Spleen (tissue), 11 donors: Measurements from ENCODE around the gene NHEJ1. TPM values are rescaled to one million over a fixed set of nuclear protein-coding genes. Genes with fewer than 3 reads are reported as not detected.

Experiments used
- DNase-seq: peaks from one replicate; pipeline ENCODE4 v3.0.0-alpha.2; 2020
- H3K27ac ChIP-seq, 8 donors: fragments of 200-600 bp; sonication (generic) in 7 of 8; 1 replicate in 4 of 8; 2 replicates in 4 of 8; pipeline versions ENCODE4 v1.5.0 to v1.8.0; 2016 to 2021; ENCODE audit warnings: inconsistent platforms in 4 of 8, mild to moderate bottlenecking in 4 of 8, moderate library complexity in 1 of 8
- H3K27me3 ChIP-seq, 7 donors: fragments of 200-600 bp; sonication (generic) in 6 of 7; replicated peaks in 1 of 7; 1 replicate in 4 of 7; 2 replicates in 3 of 7; pipeline versions ENCODE4 v1.5.0 to v1.8.0; 2016 to 2021; ENCODE audit warnings: inconsistent platforms in 3 of 7, mild to moderate bottlenecking in 1 of 7
- H3K36me3 ChIP-seq, 6 donors: fragments of 200-600 bp; sonication (generic) in 5 of 6; 1 replicate in 4 of 6; 2 replicates in 2 of 6; pipeline versions ENCODE4 v1.5.0 to v1.8.0; 2016 to 2021; ENCODE audit warnings: inconsistent platforms in 2 of 6
- H3K4me1 ChIP-seq, 6 donors: fragments of 200-600 bp; sonication (generic) in 5 of 6; 1 replicate in 3 of 6; 2 replicates in 3 of 6; pipeline versions ENCODE4 v1.5.0 to v1.8.0; 2016 to 2021; ENCODE audit warnings: inconsistent platforms in 3 of 6
- H3K4me3 ChIP-seq, 8 donors: fragments of 200-600 bp; sonication (generic) in 7 of 8; 1 replicate in 4 of 8; 2 replicates in 4 of 8; pipeline versions ENCODE4 v1.5.0 to v1.8.0; 2016 to 2021; ENCODE audit warnings: inconsistent platforms in 4 of 8, mild to moderate bottlenecking in 4 of 8, moderate library complexity in 2 of 8
- H3K9me3 ChIP-seq, 8 donors: fragments of 200-600 bp; sonication (generic) in 7 of 8; 1 replicate in 4 of 8; 2 replicates in 4 of 8; pipeline versions ENCODE4 v1.5.0 to v1.8.0; 2016 to 2021; ENCODE audit warnings: inconsistent platforms in 4 of 8
- POLR2A ChIP-seq, 3 donors: fragments of 450-650 bp; IDR thresholded peaks; one replicate each; pipeline ENCODE4 v1.5.1; 2017; ENCODE audit warnings: antibody characterized with exemption in 3 of 3, mild to moderate bottlenecking in 1 of 3
- POLR2AphosphoS5 ChIP-seq, 3 donors: sonication (generic); formaldehyde crosslinking; IDR thresholded peaks; one replicate each; pipeline ENCODE4 v1.5.1; 2017; ENCODE audit warnings: antibody characterized with exemption in 3 of 3
- WGBS, 5 donors: extraction: QIAGEN DNeasy Blood & Tissue Kit in 3 of 5; methylation state at CpG; one replicate each; pipeline versions ENCODE4 v1.1.5 to v1.1.7; 2013 to 2018; 5-methylcytosine and 5-hydroxymethylcytosine counted together
- intact Hi-C: fragments of 100-400 bp; cut with DNase I; formaldehyde crosslinking; loops from one replicate; pipeline ENCODE4 v1.15.0; 2023; ENCODE audit warnings: low total_unique reads
- polyA plus RNA-seq, 3 donors: library from polyadenylated mRNA; stranded (reverse); fragments of 200-250 nt; gene quantifications; one replicate each; pipeline ENCODE4 v1.2.1, GENCODE V29; 2013
- total RNA-seq, 7 donors: library from RNA; depleted of rRNA in 3 of 7; stranded (reverse); fragments of >200 nt in 3 of 7; fragmentation: NEBNext Ultra II Directional in 4 of 7; extraction: Animal tissue kit (Norgen Biotek cat#: 25700) in 4 of 7; gene quantifications; one replicate each; pipeline versions ENCODE4 v1.1.0 to v1.2.1, GENCODE V29; 2016 to 2021
- TF ChIP-seq, protein P1 (sequence below), 11 experiments: fragments of 200-600 bp in 7 of 11; fragments of 450-650 bp in 4 of 11; sonication (generic) in 4 of 11; IDR thresholded peaks in 8 of 11; conservative IDR thresholded peaks in 3 of 11; 1 replicate in 7 of 11; 2 replicates in 4 of 11; pipeline versions ENCODE4 v1.4.0 to v1.8.0; 2016 to 2021; ENCODE audit warnings: antibody characterized with exemption in 11 of 11, inconsistent platforms in 4 of 11, mild to moderate bottlenecking in 1 of 11
- donor health status: healthy with polysubstance abuse.
- donor health status: DM: no; HTN: no; CAD: no; lungs with moderate emphysema.
- donor health status: DM: no; HTN: no; CAD: no.
- donor health status: Bipolar disorder and iron deficiency.
- donor health status: healthy.
- donor health status: DM: no; HTN: no; CAD: no.
- donor health status: DM: yes; HTN: yes; CAD: no.

Gene NHEJ1
- total and polyA plus RNA-seq, 10 donors, result 5.5 to 25.9 (median 14.0) TPM

DNA sequence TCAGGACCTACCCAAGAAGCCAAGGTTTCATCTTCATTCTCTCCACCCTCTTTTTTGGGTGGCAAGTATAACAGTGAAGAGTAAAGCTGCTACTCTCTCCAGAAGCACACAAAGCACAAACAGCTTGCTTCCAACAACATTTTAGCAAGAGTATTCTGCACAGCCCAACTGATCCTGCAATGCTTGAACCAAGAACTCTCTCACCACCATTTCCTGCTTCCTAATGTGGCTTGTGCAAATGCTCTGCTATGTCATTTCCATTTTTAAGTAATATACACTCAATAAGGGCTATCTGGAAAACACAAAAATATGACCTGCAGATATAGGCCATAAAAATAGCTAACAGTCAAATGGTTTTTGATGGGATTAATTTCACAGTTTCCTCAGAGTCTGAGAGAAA, 75.8 kb downstream of the NHEJ1 start:
- intact Hi-C loops, result no loop called here
- Histone ChIP-seq H3K27ac (no peak overlapping the region), H3K4me3 (no peak overlapping the region), H3K9me3 (no peaks in the 10 kb centered on the region), H3K27me3 (no peaks in the 10 kb centered on the region), H3K4me1 (peaks cover 0 to 47% (median 6%) of the 10 kb centered on the region in 6 donors), H3K36me3 (peaks cover 0 to 5% (median 0%) of the 10 kb centered on the region in 6 donors)
- DNase-seq, result no peak
- no peak for TF ChIP-seq POLR2A (IDR thresholded peaks at IDR 0.05)
- no peak for TF ChIP-seq POLR2AphosphoS5 (IDR thresholded peaks at IDR 0.05)
- TF ChIP-seq, protein P1, sequence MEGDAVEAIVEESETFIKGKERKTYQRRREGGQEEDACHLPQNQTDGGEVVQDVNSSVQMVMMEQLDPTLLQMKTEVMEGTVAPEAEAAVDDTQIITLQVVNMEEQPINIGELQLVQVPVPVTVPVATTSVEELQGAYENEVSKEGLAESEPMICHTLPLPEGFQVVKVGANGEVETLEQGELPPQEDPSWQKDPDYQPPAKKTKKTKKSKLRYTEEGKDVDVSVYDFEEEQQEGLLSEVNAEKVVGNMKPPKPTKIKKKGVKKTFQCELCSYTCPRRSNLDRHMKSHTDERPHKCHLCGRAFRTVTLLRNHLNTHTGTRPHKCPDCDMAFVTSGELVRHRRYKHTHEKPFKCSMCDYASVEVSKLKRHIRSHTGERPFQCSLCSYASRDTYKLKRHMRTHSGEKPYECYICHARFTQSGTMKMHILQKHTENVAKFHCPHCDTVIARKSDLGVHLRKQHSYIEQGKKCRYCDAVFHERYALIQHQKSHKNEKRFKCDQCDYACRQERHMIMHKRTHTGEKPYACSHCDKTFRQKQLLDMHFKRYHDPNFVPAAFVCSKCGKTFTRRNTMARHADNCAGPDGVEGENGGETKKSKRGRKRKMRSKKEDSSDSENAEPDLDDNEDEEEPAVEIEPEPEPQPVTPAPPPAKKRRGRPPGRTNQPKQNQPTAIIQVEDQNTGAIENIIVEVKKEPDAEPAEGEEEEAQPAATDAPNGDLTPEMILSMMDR (IDR thresholded peaks at IDR 0.05 in 8 of 11, conservative IDR thresholded peaks at IDR 0.05 in 3 of 11), result no peak

DNA sequence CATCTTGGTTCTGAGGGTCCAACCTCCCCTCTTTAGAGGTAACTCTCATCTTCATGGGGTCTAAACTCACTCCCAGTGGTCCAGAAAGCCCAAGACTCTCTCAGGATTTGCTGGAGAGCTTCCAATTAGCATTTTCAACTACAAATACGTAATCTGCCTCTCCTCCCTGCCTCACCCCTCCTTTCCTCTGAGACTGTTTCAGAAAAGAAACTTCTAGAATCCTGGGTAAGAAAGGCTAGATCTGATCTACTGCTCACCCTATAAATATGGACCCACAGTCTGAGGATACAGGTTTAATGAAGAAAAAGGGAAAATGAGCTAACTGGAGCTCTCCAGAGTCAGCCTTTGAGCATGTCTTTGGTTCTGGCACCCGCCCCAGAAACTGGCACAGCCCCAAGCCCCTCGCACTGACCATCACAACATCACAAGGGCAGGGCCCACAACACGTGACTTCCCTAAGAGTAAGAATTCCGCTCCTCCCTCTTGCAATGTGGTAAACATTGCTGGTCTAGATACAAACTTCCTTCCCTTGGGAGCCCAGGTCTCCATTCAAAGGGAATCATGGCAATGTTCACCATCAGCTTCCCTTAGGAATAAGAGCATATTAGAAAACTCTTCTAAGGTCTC, 78.2 kb downstream of the NHEJ1 start:
- no peaks in the 10 kb centered on the region for H3K27me3 ChIP-seq
- no peak overlapping the region for H3K27ac ChIP-seq
- intact Hi-C loops, result no loop called here
- H3K36me3 ChIP-seq, result peaks cover 0 to 10% (median 6%) of the 10 kb centered on the region in 6 donors
- DNase-seq, result no peak
- H3K9me3 ChIP-seq, result no peaks in the 10 kb centered on the region
- no peak overlapping the region for H3K4me3 ChIP-seq
- 57 to 73% (median 71%) methylated on average over 5 of the region's 5 CpGs for WGBS, 5 donors
- no peak for TF ChIP-seq POLR2AphosphoS5 (IDR thresholded peaks at IDR 0.05)
- TF ChIP-seq, protein P1 (IDR thresholded peaks at IDR 0.05 in 8 of 11, conservative IDR thresholded peaks at IDR 0.05 in 3 of 11), result no peak
- no peak for TF ChIP-seq POLR2A (IDR thresholded peaks at IDR 0.05)
- H3K4me1 ChIP-seq, result peaks cover 0 to 47% (median 6%) of the 10 kb centered on the region in 6 donors

DNA sequence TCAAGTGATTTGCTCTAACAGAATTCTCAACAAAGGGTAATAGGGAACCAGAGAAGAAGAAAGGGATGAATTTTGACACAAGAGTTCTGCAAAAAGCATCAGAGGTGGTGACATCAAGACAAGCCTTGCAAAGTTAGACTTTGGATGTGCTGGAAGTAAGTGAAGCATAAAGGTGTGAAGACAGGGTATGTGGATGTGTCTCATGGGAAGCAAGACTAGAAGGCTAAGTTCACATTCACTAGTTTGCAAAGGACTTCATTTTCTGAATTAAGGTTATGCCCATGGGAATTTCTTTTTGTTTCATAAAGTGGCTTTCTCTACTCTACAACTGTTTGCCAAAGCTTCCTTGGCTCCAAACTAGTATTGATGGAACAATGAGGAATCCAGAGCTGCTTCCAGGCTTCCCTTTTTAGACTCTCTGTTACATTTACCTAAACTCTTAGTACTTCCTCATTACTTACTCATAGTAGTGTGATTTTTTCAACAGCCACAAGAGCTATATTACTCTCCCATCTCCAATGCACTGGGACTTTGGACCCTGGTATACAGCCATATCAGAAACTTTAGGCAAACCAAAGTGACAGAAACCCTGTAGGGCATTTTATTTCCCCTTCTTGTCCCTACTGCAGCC, 78.8 kb downstream of the NHEJ1 start:
- H3K27me3 ChIP-seq, result no peaks in the 10 kb centered on the region
- no peaks in the 10 kb centered on the region for H3K9me3 ChIP-seq
- DNase-seq, result no peak
- TF ChIP-seq POLR2AphosphoS5 (IDR thresholded peaks at IDR 0.05), result no peak
- TF ChIP-seq, protein P1 (IDR thresholded peaks at IDR 0.05 in 8 of 11, conservative IDR thresholded peaks at IDR 0.05 in 3 of 11), result no peak
- TF ChIP-seq POLR2A (IDR thresholded peaks at IDR 0.05), result no peak
- H3K27ac ChIP-seq, result no peak overlapping the region
- intact Hi-C loops, result no loop called here
- H3K4me1 ChIP-seq, result peaks cover 0 to 43% (median 5%) of the 10 kb centered on the region in 6 donors
- H3K4me3 ChIP-seq, result no peak overlapping the region
- H3K36me3 ChIP-seq, result peaks cover 0 to 17% (median 12%) of the 10 kb centered on the region in 6 donors

DNA sequence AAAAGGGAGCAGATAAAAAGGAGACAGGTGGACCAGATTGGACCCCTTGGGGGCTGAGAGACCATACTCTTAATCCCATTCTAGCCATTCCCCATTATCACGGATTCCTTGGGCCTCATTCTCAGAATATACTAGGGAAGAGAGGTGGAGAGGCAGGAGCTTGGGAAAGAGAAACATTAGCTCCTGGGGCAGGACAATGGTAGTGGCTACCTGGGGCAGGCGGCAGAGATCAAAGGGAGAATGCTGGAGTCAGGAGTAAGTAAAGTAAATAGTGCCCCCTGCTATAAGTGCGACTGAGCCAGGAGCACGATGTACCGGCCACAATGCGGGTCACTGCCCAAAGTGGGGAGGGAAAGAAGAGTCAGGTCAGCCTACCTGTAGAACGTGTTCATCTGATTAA, 79.5 kb downstream of the NHEJ1 start:
- no peak for TF ChIP-seq POLR2AphosphoS5 (IDR thresholded peaks at IDR 0.05)
- Histone ChIP-seq H3K36me3 (peaks cover 0 to 24% (median 19%) of the 10 kb centered on the region in 6 donors), H3K27me3 (no peaks in the 10 kb centered on the region), H3K4me3 (no peak overlapping the region), H3K4me1 (peaks cover 0 to 43% (median 3%) of the 10 kb centered on the region in 6 donors), H3K27ac (no peak overlapping the region), H3K9me3 (no peaks in the 10 kb centered on the region)
- intact Hi-C loops, result no loop called here
- DNase-seq, result no peak
- WGBS, 5 donors, result 88 to 98% (median 92%) methylated on average over 7 of the region's 7 CpGs
